ENCODE results near the gene PCED1B. TPM values are rescaled to one million over a fixed set of nuclear protein-coding genes. Genes with fewer than 3 reads are reported as not detected.

Gene PCED1B
- polyA plus RNA-seq, 1 donor (not counting 4 experiments of a cell fraction or from before 2014, with no cell fraction given) = 3.2 TPM

GRCh38 chr12:47281667-47282171 is 202.3 kb downstream of the PCED1B start:
- DNase-seq (ENCODE audit: low read depth, low spot score) = no peak

GRCh38 chr12:47282206-47282605 is 202.8 kb downstream of the PCED1B start:
- TF ChIP-seq CTCF (optimal IDR thresholded peaks at IDR 0.05 in 1 of 3, IDR thresholded peaks at IDR 0.05 in 1 of 3, conservative IDR thresholded peaks at IDR 0.05 in 1 of 3; ENCODE audit: extremely low read depth in 1 of 3, insufficient read depth in 2 of 3, low read length in 3 of 3) (no peak), EZH2 (IDR thresholded peaks at IDR 0.05; ENCODE audit: low read length) (no peak)
- Histone ChIP-seq H3K9me3 (ENCODE audit: control insufficient read depth, low read depth, low read length) (no peaks in the 10 kb centered on the region), H3K79me2 (ENCODE audit: control insufficient read depth, insufficient read depth, low read length) (no peaks in the 10 kb centered on the region), H3K9ac (ENCODE audit: control insufficient read depth, extremely low read depth, insufficient read depth, low read length) (no peak overlapping the region), H3K36me3 (ENCODE audit: control insufficient read depth in 2 of 2, extremely low read depth in 1 of 2, insufficient read depth in 2 of 2, low read length in 2 of 2) (no peaks in the 10 kb centered on the region), H3K4me1 (ENCODE audit: control insufficient read depth, extremely low read depth, insufficient read depth, low read length) (peaks cover 37% of the 10 kb centered on the region), H4K20me1 (ENCODE audit: control insufficient read depth, extremely low read depth, insufficient read depth, low read length) (no peaks in the 10 kb centered on the region), H3K27me3 (ENCODE audit: control insufficient read depth, extremely low read depth, insufficient read depth, low read length) (no peaks in the 10 kb centered on the region), H3K4me3 (ENCODE audit: control insufficient read depth in 2 of 3, extremely low read depth in 1 of 3, insufficient read depth in 2 of 3, low read depth in 1 of 3, low read length in 3 of 3) (no peak overlapping the region), H3K4me2 (ENCODE audit: control insufficient read depth, extremely low read depth, insufficient read depth, low read depth, low read length) (no peak overlapping the region), H2AFZ (ENCODE audit: control insufficient read depth, low read length) (no peak overlapping the region), H3K9me1 (ENCODE audit: control insufficient read depth, extremely low read depth, insufficient read depth, low read length) (no peaks in the 10 kb centered on the region), H3K27ac (ENCODE audit: control insufficient read depth, insufficient read depth, low read length) (no peak overlapping the region)
- no peak for FAIRE-seq
- dilution Hi-C loops (cut with MboI; ENCODE audit: extremely low pct_ligation_motif_present, low sequenced_read_pairs) = no loop called here
- DNase-seq (ENCODE audit: low read depth, low spot score) = no peak

More at GRCh38 chr12:47281667-47282171, 202.3 kb downstream of the PCED1B start:
- Histone ChIP-seq H3K9me1 (ENCODE audit: control insufficient read depth, extremely low read depth, insufficient read depth, low read length) (no peaks in the 10 kb centered on the region), H3K9me3 (ENCODE audit: control insufficient read depth, low read depth, low read length) (no peaks in the 10 kb centered on the region), H3K36me3 (ENCODE audit: control insufficient read depth in 2 of 2, extremely low read depth in 1 of 2, insufficient read depth in 2 of 2, low read length in 2 of 2) (no peaks in the 10 kb centered on the region), H3K79me2 (ENCODE audit: control insufficient read depth, insufficient read depth, low read length) (no peaks in the 10 kb centered on the region), H3K9ac (ENCODE audit: control insufficient read depth, extremely low read depth, insufficient read depth, low read length) (no peak overlapping the region), H3K27me3 (ENCODE audit: control insufficient read depth, extremely low read depth, insufficient read depth, low read length) (no peaks in the 10 kb centered on the region), H2AFZ (ENCODE audit: control insufficient read depth, low read length) (peak overlapping the region; percentile 7), H3K27ac (ENCODE audit: control insufficient read depth, insufficient read depth, low read length) (peak overlapping the region; percentile 15), H3K4me3 (ENCODE audit: control insufficient read depth in 2 of 3, extremely low read depth in 1 of 3, insufficient read depth in 2 of 3, low read depth in 1 of 3, low read length in 3 of 3) (no peak overlapping the region), H3K4me2 (ENCODE audit: control insufficient read depth, extremely low read depth, insufficient read depth, low read depth, low read length) (no peak overlapping the region), H3K4me1 (ENCODE audit: control insufficient read depth, extremely low read depth, insufficient read depth, low read length) (peaks cover 42% of the 10 kb centered on the region), H4K20me1 (ENCODE audit: control insufficient read depth, extremely low read depth, insufficient read depth, low read length) (no peaks in the 10 kb centered on the region)
- no peak for TF ChIP-seq CTCF (optimal IDR thresholded peaks at IDR 0.05 in 1 of 3, IDR thresholded peaks at IDR 0.05 in 1 of 3, conservative IDR thresholded peaks at IDR 0.05 in 1 of 3; ENCODE audit: extremely low read depth in 1 of 3, insufficient read depth in 2 of 3, low read length in 3 of 3)
- TF ChIP-seq EZH2 (IDR thresholded peaks at IDR 0.05; ENCODE audit: low read length) = no peak
- dilution Hi-C loops (cut with MboI; ENCODE audit: extremely low pct_ligation_motif_present, low sequenced_read_pairs) = no loop called here
- FAIRE-seq = peak; percentile 34

Small RNA genes lying within 50 kb of the gene (small RNA-seq; reads per million reads assigned to genes)
- 0 reads per million in 3 experiments for gene MIR4698 (ENCODE audit: insufficient read length in 3 of 3, low read depth in 3 of 3, low replicate concordance in 1 of 3)

Other genes with a start within 250 kb of the PCED1B start
- 50.7 to 76.5 TPM (median 71.3 TPM) in 3 replicates for gene AMIGO2, start 338 bp downstream of the PCED1B start, polyA plus RNA-seq

All from keratinocyte (primary cell).